Glomerular endothelial cell (primary cell): ENCODE measurements around the gene MRPL17. TPM values are rescaled to one million over a fixed set of nuclear protein-coding genes. Genes with fewer than 3 reads are reported as not detected.
"Not testable (repeated sequence)": the region's sequence is repeated elsewhere in the genome, so short reads cannot be mapped to it uniquely, and the experiment has no call there.

ENCODE experiments used
- DNase-seq: peaks from one replicate; pipeline ENCODE4 v3.0.0-alpha.2; 2011; ENCODE audit warnings: low read depth, low spot score; ENCODE audit errors: extremely low read depth
- total RNA-seq: library from RNA; depleted of rRNA; stranded (reverse); fragments of >200 nt; gene quantifications from 2 replicates; pipeline ENCODE4 v1.2.3, GENCODE V29; 2015

MRPL17 gene
- total RNA-seq, 1 donor from 2014 or later = 76.8 TPM

- not testable (repeated sequence) for DNase-seq
These were observed 928 bp upstream of the MRPL17 start for GRCh38 chr11:6684068-6684467.

GRCh38 chr11:6682591-6682935, 577 bp downstream of the MRPL17 start:
- no peak for DNase-seq

GRCh38 chr11:6681949-6682348, 1.2 kb downstream of the MRPL17 start:
- no peak for DNase-seq

- no peak for DNase-seq
These were observed 1.6 kb downstream of the MRPL17 start for GRCh38 chr11:6681505-6681904.

- DNase-seq = no peak
These were observed 6.1 kb downstream of the MRPL17 start for GRCh38 chr11:6677018-6677417.

- DNase-seq = no peak
These were observed 8.3 kb downstream of the MRPL17 start for GRCh38 chr11:6674862-6675261.

GRCh38 chr11:6674219-6674597, 8.9 kb downstream of the MRPL17 start:
- no peak for DNase-seq

- no peak for DNase-seq
These were observed 9.5 kb downstream of the MRPL17 start for GRCh38 chr11:6673523-6674218.

GRCh38 chr11:6671991-6672390, 11.1 kb downstream of the MRPL17 start:
- no peak for DNase-seq

- no peak for DNase-seq
These were observed 12.8 kb downstream of the MRPL17 start for GRCh38 chr11:6670202-6670830.

GRCh38 chr11:6667733-6668374, 15.3 kb downstream of the MRPL17 start:
- no peak for DNase-seq

- DNase-seq = no peak
These were observed 16.6 kb downstream of the MRPL17 start for GRCh38 chr11:6666302-6667183.

- DNase-seq = no peak
These were observed 18.6 kb downstream of the MRPL17 start for GRCh38 chr11:6664551-6664950.

GRCh38 chr11:6663794-6664469, 19.2 kb downstream of the MRPL17 start:
- DNase-seq = no peak

GRCh38 chr11:6660712-6661111, 22.4 kb downstream of the MRPL17 start:
- DNase-seq = no peak

- no peak for DNase-seq
These were observed 24.5 kb downstream of the MRPL17 start for GRCh38 chr11:6658647-6659046.

GRCh38 chr11:6657346-6657745, 25.8 kb downstream of the MRPL17 start:
- no peak for DNase-seq

- no peak for DNase-seq
These were observed 26.2 kb downstream of the MRPL17 start for GRCh38 chr11:6656936-6657335.

- DNase-seq = no peak
These were observed 26.6 kb downstream of the MRPL17 start for GRCh38 chr11:6656584-6656915.

GRCh38 chr11:6655790-6656583, 27.2 kb downstream of the MRPL17 start, which contains the start of gene DCHS1:
TSS of gene DCHS1 (minus strand) at chr11:6655809. CDS start at chr11:6641613, 14,196 bp downstream.
- DNase-seq = no peak
